Measurements from ENCODE around the gene CELSR3. TPM values are rescaled to one million over a fixed set of nuclear protein-coding genes. Genes with fewer than 3 reads are reported as not detected.

CELSR3 gene
- total RNA-seq, 1 donor, result 1.7 TPM

GRCh38 chr3:48648188-48648850 lies 14.4 kb downstream of the CELSR3 start:
- TF ChIP-seq CTCF (IDR thresholded peaks at IDR 0.05; ENCODE audit: insufficient read depth, low read depth, low read length), result no peak

GRCh38 chr3:48647714-48648113 lies 15.0 kb downstream of the CELSR3 start:
- TF ChIP-seq CTCF (IDR thresholded peaks at IDR 0.05; ENCODE audit: insufficient read depth, low read depth, low read length), result no peak

More at GRCh38 chr3:48648188-48648850, 14.4 kb downstream of the CELSR3 start:
- no peak for DNase-seq (ENCODE audit: low read depth)
- H3K4me3 ChIP-seq (ENCODE audit: low read depth, low read length), result no peak overlapping the region

GRCh38 chr3:48644898-48645760 lies 17.6 kb downstream of the CELSR3 start:
- no peak overlapping the region for H3K4me3 ChIP-seq (ENCODE audit: low read depth, low read length)
- DNase-seq (ENCODE audit: low read depth), result no peak
- TF ChIP-seq CTCF (IDR thresholded peaks at IDR 0.05; ENCODE audit: insufficient read depth, low read depth, low read length), result no peak

More at GRCh38 chr3:48647714-48648113, 15.0 kb downstream of the CELSR3 start:
- no peak overlapping the region for H3K4me3 ChIP-seq (ENCODE audit: low read depth, low read length)
- no peak for DNase-seq (ENCODE audit: low read depth)

GRCh38 chr3:48642605-48643004 lies 20.1 kb downstream of the CELSR3 start:
- H3K4me3 ChIP-seq (ENCODE audit: low read depth, low read length), result no peak overlapping the region
- no peak for TF ChIP-seq CTCF (IDR thresholded peaks at IDR 0.05; ENCODE audit: insufficient read depth, low read depth, low read length)
- no peak for DNase-seq (ENCODE audit: low read depth)

- DNase-seq (ENCODE audit: low read depth), result no peak
- H3K4me3 ChIP-seq (ENCODE audit: low read depth, low read length), result no peak overlapping the region
- TF ChIP-seq CTCF (IDR thresholded peaks at IDR 0.05; ENCODE audit: insufficient read depth, low read depth, low read length), result no peak
Measured at GRCh38 chr3:48641396-48641795, 21.3 kb downstream of the CELSR3 start.

- no peak overlapping the region for H3K4me3 ChIP-seq (ENCODE audit: low read depth, low read length)
- no peak for DNase-seq (ENCODE audit: low read depth)
- TF ChIP-seq CTCF (IDR thresholded peaks at IDR 0.05; ENCODE audit: insufficient read depth, low read depth, low read length), result no peak
Measured at GRCh38 chr3:48639944-48640606, 22.6 kb downstream of the CELSR3 start.

Measured in fibroblast of villous mesenchyme (primary cell).